ENCODE data around the gene ANKRD13A. TPM values are rescaled to one million over a fixed set of nuclear protein-coding genes. Genes with fewer than 3 reads are reported as not detected.

ANKRD13A gene
- total and polyA plus RNA-seq, 2 donors (not counting 1 experiment from before 2014, with no cell fraction given), result 150 to 185 TPM

DNA sequence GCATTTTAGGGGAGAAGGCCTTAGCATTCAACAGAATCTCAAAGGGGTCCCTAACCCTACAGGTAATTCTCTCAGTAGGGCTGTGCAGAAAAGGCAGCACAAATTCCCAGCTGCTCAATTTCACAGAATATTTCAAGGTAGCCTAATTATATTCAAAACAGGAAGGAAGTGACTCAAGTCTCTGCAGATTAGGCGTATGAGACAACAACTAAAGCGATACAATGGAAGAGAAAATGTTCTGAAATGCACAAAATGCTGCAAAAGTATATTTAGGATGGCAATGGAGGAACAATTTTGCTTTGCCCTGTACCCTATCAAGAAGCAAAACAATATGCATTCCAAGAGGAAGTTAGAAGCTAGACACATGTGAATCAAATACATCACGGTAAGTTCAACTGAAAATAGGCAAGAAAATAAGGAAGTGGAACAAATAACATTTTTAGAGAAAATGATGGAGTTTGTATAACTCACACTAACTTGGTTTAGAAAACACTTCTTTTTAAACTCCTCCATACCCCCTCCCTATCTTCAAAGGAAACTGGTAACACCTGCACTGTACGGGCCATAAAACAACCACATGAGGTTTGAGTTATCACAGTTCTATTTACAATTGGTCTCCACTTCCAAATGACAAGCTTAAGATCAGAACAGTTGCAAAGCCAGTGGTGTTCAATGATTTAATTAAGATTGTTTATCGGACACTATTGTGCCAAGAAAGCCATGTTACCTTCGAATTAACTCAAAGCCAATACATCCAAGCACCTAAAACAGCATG is 4.6 kb upstream of the ANKRD13A start:
- H3K27me3 Mint-ChIP-seq, result no peaks in the 10 kb centered on the region
- intact Hi-C loops (cut with micrococcal nuclease), result loop anchor here (5.0 to 10.0 kb wide), 2 partner anchors 110 to 282 kb away; partner anchors contain the start of genes FAM222A and GLTP
- H3K9ac ChIP-seq (ENCODE audit: low read length), result peak overlapping the region; percentile 93
- peaks cover 22% of the 10 kb centered on the region for H4K20me1 ChIP-seq (ENCODE audit: control insufficient read depth, insufficient read depth, low read length, poor library complexity, severe bottlenecking)
- WGBS (ENCODE audit: insufficient coverage), result 0% methylated on average over 2 of the region's 6 CpGs
- H3K4me2 ChIP-seq (replicated peaks; ENCODE audit: low read depth, low read length, poor library complexity, severe bottlenecking), result peak overlapping the region; percentile 81
- peak overlapping the region; percentile 68 to 99 (median 74) for H3K4me3 ChIP-seq (ENCODE audit: control extremely low read depth in 1 of 5, extremely low read depth in 1 of 5, insufficient read depth in 1 of 5, low read depth in 2 of 5, low read length in 4 of 5)
- DNase-seq (peak; percentile 67), ATAC-seq (ENCODE audit: low read depth) (peak; percentile 7)
- peaks cover 34 to 37% of the 10 kb centered on the region in 2 donors for H3K4me1 ChIP-seq (ENCODE audit: control insufficient read depth in 2 of 2, insufficient read depth in 2 of 2, low read length in 2 of 2)
- H2AFZ ChIP-seq (ENCODE audit: insufficient read depth, low read depth, low read length, poor library complexity, severe bottlenecking), result peak overlapping the region; percentile 39
- H3K27me3 ChIP-seq (replicated peaks in 1 of 4; ENCODE audit: control extremely low read depth in 1 of 4, control insufficient read depth in 3 of 4, insufficient read depth in 4 of 4, low read length in 3 of 4), result no peaks in the 10 kb centered on the region
- no peaks in the 10 kb centered on the region for H3K9me3 Mint-ChIP-seq (ENCODE audit: insufficient read depth)
- H3K4me1 Mint-ChIP-seq, result peaks cover 64% of the 10 kb centered on the region
- H3K36me3 ChIP-seq (replicated peaks in 1 of 2; ENCODE audit: control extremely low read depth in 1 of 2, control insufficient read depth in 1 of 2, extremely low read depth in 1 of 2, insufficient read depth in 2 of 2, low read length in 1 of 2), result peaks cover 0 to 21% of the 10 kb centered on the region in 2 experiments
- H3K79me2 ChIP-seq (ENCODE audit: control insufficient read depth, insufficient read depth, low read length), result peaks cover 86% of the 10 kb centered on the region
- ChIA-PET POLR2A (interaction anchor here (0.6 to 2.0 kb wide), 5 partner anchors 10 to 85 kb away, joined by 3 to 11 read pairs (median 4); no protein-coding TSS in a partner anchor), CTCF (interaction anchor here (0.6 to 1.5 kb wide), 12 partner anchors 10 to 672 kb away, joined by 3 to 6 read pairs (median 4); partner anchors contain the start of gene TCHP)
- no peak for TF ChIP-seq EZH2 (IDR thresholded peaks at IDR 0.05; ENCODE audit: borderline replicate concordance, insufficient read depth, low read depth, low read length, poor library complexity, severe bottlenecking)
- TF ChIP-seq, protein P1, sequence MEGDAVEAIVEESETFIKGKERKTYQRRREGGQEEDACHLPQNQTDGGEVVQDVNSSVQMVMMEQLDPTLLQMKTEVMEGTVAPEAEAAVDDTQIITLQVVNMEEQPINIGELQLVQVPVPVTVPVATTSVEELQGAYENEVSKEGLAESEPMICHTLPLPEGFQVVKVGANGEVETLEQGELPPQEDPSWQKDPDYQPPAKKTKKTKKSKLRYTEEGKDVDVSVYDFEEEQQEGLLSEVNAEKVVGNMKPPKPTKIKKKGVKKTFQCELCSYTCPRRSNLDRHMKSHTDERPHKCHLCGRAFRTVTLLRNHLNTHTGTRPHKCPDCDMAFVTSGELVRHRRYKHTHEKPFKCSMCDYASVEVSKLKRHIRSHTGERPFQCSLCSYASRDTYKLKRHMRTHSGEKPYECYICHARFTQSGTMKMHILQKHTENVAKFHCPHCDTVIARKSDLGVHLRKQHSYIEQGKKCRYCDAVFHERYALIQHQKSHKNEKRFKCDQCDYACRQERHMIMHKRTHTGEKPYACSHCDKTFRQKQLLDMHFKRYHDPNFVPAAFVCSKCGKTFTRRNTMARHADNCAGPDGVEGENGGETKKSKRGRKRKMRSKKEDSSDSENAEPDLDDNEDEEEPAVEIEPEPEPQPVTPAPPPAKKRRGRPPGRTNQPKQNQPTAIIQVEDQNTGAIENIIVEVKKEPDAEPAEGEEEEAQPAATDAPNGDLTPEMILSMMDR (IDR thresholded peaks at IDR 0.05), result no peak
- H3K27ac ChIP-seq (ENCODE audit: low read length in 2 of 2), result peak overlapping the region; percentile 69 to 90
- peak overlapping the region; percentile 88 for H3K27ac Mint-ChIP-seq
- H3K4me3 Mint-ChIP-seq, result peak overlapping the region; percentile 82
- no peaks in the 10 kb centered on the region for H3K9me3 ChIP-seq (ENCODE audit: control extremely low read depth in 1 of 3, control insufficient read depth in 2 of 3, insufficient read depth in 1 of 3, low read length in 2 of 3)

DNA sequence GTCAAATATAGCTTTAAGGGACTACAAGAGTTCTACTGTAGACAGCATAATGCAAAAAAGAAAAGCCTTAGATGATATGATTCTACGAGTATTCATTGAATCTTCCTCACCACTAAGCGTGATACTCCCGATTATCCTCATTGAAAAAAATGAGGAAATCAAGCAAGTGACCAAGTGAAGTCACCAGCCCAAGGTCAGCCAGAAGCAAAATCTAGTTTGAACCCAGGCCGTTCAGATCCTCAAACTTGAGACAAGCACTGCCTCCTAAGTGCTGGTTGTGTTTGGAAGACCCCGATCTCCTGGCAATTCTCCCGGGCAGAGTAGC is 3.9 kb upstream of the ANKRD13A start:
- Mint-ChIP-seq H3K27me3 (no peaks in the 10 kb centered on the region), H3K4me1 (peaks cover 66% of the 10 kb centered on the region), H3K27ac (peak overlapping the region; percentile 88), H3K4me3 (peak overlapping the region; percentile 82), H3K9me3 (ENCODE audit: insufficient read depth) (no peaks in the 10 kb centered on the region)
- DNase-seq (no peak), ATAC-seq (ENCODE audit: low read depth) (no peak)
- Histone ChIP-seq H4K20me1 (ENCODE audit: control insufficient read depth, insufficient read depth, low read length, poor library complexity, severe bottlenecking) (peaks cover 21% of the 10 kb centered on the region), H3K9me3 (ENCODE audit: control extremely low read depth in 1 of 3, control insufficient read depth in 2 of 3, insufficient read depth in 1 of 3, low read length in 2 of 3) (no peaks in the 10 kb centered on the region), H3K27me3 (replicated peaks in 1 of 4; ENCODE audit: control extremely low read depth in 1 of 4, control insufficient read depth in 3 of 4, insufficient read depth in 4 of 4, low read length in 3 of 4) (no peaks in the 10 kb centered on the region), H3K4me2 (replicated peaks; ENCODE audit: low read depth, low read length, poor library complexity, severe bottlenecking) (peak overlapping the region; percentile 81), H3K9ac (ENCODE audit: low read length) (peak overlapping the region; percentile 93), H3K4me3 (ENCODE audit: control extremely low read depth in 1 of 5, extremely low read depth in 1 of 5, insufficient read depth in 1 of 5, low read depth in 2 of 5, low read length in 4 of 5) (peak overlapping the region; percentile 68 to 99 (median 74)), H3K36me3 (replicated peaks in 1 of 2; ENCODE audit: control extremely low read depth in 1 of 2, control insufficient read depth in 1 of 2, extremely low read depth in 1 of 2, insufficient read depth in 2 of 2, low read length in 1 of 2) (peaks cover 0 to 13% of the 10 kb centered on the region in 2 experiments), H3K79me2 (ENCODE audit: control insufficient read depth, insufficient read depth, low read length) (peaks cover 86% of the 10 kb centered on the region), H3K27ac (ENCODE audit: low read length in 2 of 2) (peak overlapping the region; percentile 69 to 90), H3K4me1 (ENCODE audit: control insufficient read depth in 2 of 2, insufficient read depth in 2 of 2, low read length in 2 of 2) (peaks cover 36 to 41% of the 10 kb centered on the region in 2 donors), H2AFZ (ENCODE audit: insufficient read depth, low read depth, low read length, poor library complexity, severe bottlenecking) (peak overlapping the region; percentile 82)
- ChIA-PET CTCF (interaction anchor here (0.8 to 3.0 kb wide), 5 partner anchors 9 to 436 kb away, joined by 3 to 7 read pairs (median 5); no protein-coding TSS in a partner anchor), POLR2A (interaction anchor here (0.6 to 2.0 kb wide), 5 partner anchors 9 to 614 kb away, joined by 3 to 11 read pairs (median 4); no protein-coding TSS in a partner anchor)
- 0% methylated on average over 4 of the region's 6 CpGs for WGBS (ENCODE audit: insufficient coverage)
- intact Hi-C loops (cut with micrococcal nuclease), result loop anchor here (5.0 to 10.0 kb wide), 2 partner anchors 111 to 283 kb away; partner anchors contain the start of genes FAM222A and GLTP
- no peak for TF ChIP-seq EZH2 (IDR thresholded peaks at IDR 0.05; ENCODE audit: borderline replicate concordance, insufficient read depth, low read depth, low read length, poor library complexity, severe bottlenecking)
- TF ChIP-seq, protein P1 (IDR thresholded peaks at IDR 0.05), result no peak
